Retinal pigment epithelial cell (primary cell): Measurements from ENCODE around the gene BEND6.

Experiments used
- DNase-seq: peaks from one replicate; pipeline ENCODE4 v3.0.0-alpha.2; 2010; ENCODE audit warnings: low read depth
- H3K4me3 ChIP-seq: 2 replicates; pipeline ENCODE4 v1.5.1; 2011; ENCODE audit warnings: mild to moderate bottlenecking, low read length, control low read depth, moderate library complexity
- CTCF ChIP-seq: conservative IDR thresholded peaks from 2 replicates; pipeline ENCODE4 v1.5.1; 2011; ENCODE audit warnings: low read depth, low read length, control low read depth, inconsistent platforms

The BEND6 gene

DNA sequence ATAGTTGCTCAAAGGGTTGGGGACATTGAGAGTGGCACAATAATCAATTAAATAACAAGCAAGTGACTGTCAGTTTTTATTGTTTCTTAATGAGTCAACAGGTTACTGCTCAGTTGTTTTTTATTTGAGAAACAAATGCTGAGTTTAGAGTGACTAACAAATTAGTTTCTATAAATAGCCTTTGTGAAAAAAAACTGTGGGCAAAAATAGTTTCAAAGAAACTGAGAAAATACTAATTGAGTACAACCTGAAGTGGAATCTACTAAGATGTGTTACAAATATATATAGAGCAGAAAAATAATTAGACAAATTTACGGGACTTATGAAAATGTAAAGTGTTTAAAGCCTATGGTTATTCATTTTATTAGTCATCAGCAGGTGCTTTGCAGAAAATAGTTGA lies 22.3 kb downstream of the BEND6 start:
- TF ChIP-seq CTCF, result no peak
- DNase-seq, result no peak
- no peak overlapping the region for H3K4me3 ChIP-seq

DNA sequence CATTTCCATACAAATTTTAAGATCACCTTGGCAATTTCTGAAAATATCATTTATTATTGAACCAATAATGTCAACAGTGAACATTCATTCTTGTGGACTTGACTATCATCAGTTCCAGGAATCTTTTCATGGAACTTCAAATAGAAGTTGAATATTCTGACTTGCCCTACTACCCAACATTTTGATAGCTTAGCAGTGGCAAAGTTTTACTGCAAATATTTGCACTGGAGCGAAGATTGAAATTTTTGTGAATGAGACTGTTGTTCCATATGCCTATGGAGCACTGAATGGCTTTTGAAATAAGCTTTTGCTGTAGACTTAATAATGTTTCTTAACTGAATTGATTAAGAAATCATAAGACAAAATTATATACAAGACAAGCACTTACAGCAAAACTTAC lies 23.6 kb downstream of the BEND6 start:
- H3K4me3 ChIP-seq, result no peak overlapping the region

GRCh38 chr6:56984361-56984760 lies 29.5 kb downstream of the BEND6 start:
- H3K4me3 ChIP-seq, result no peak overlapping the region
- peak; percentile 12 for DNase-seq
- TF ChIP-seq CTCF, result no peak

More for the DNA sequence above, 23.6 kb downstream of the BEND6 start:
- no peak for DNase-seq
- no peak for TF ChIP-seq CTCF

GRCh38 chr6:56984884-56985283 lies 30.0 kb downstream of the BEND6 start:
- TF ChIP-seq CTCF, result no peak
- DNase-seq, result no peak
- H3K4me3 ChIP-seq, result no peak overlapping the region

GRCh38 chr6:56986611-56987010 lies 31.7 kb downstream of the BEND6 start:
- no peak overlapping the region for H3K4me3 ChIP-seq
- TF ChIP-seq CTCF, result no peak
- DNase-seq, result no peak

DNA sequence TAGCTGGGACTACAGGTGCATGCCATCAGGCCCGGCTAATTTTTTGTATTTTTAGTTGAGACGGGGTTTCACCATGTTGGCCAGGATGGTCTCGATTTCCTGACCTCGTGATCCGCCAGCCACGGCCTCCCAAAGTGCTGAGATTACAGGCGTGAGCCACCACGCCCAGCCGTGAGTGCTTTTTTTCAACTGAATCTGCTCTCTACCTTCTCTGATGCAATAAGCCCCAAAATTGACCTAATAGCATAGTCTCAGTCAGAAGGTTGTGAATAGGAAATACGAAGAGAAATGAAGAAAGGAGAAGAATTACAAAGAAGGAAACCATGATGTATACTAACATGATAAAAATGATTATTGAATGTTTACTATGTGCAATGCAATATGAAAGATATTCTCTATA lies 33.2 kb downstream of the BEND6 start:
- no peak for TF ChIP-seq CTCF

GRCh38 chr6:56992036-56992435 lies 37.1 kb downstream of the BEND6 start:
- H3K4me3 ChIP-seq, result no peak overlapping the region
- no peak for TF ChIP-seq CTCF
- DNase-seq, result no peak

More for the DNA sequence above, 33.2 kb downstream of the BEND6 start:
- no peak overlapping the region for H3K4me3 ChIP-seq
- no peak for DNase-seq
